Measurements from ENCODE around the gene CREB3.

CREB3 gene

GRCh38 chr9:35703906-35704672 lies 28.4 kb upstream of the CREB3 start:
- no peak for DNase-seq

GRCh38 chr9:35705372-35705771 lies 27.1 kb upstream of the CREB3 start:
- DNase-seq: no peak

- DNase-seq: no peak
These were observed 26.5 kb upstream of the CREB3 start for GRCh38 chr9:35705836-35706430.

- DNase-seq: no peak
These were observed 25.5 kb upstream of the CREB3 start for GRCh38 chr9:35706951-35707350.

- DNase-seq: no peak
These were observed 24.3 kb upstream of the CREB3 start for GRCh38 chr9:35708146-35708545.

- DNase-seq: no peak
These were observed 21.5 kb upstream of the CREB3 start for GRCh38 chr9:35710818-35711500.

GRCh38 chr9:35711501-35712428 lies 20.7 kb upstream of the CREB3 start:
- no peak for DNase-seq

GRCh38 chr9:35712762-35713400 lies 19.6 kb upstream of the CREB3 start:
- DNase-seq: no peak

GRCh38 chr9:35713578-35713977 lies 18.9 kb upstream of the CREB3 start:
- DNase-seq: no peak

GRCh38 chr9:35714123-35714522 lies 18.3 kb upstream of the CREB3 start:
- DNase-seq: no peak

- DNase-seq: no peak
These were observed 17.8 kb upstream of the CREB3 start for GRCh38 chr9:35714579-35715252.

- DNase-seq: no peak
These were observed 16.2 kb upstream of the CREB3 start for GRCh38 chr9:35716230-35716629.

GRCh38 chr9:35717132-35717870 lies 15.2 kb upstream of the CREB3 start:
- DNase-seq: no peak

- DNase-seq: no peak
These were observed 13.6 kb upstream of the CREB3 start for GRCh38 chr9:35718721-35719511.

- no peak for DNase-seq
These were observed 12.9 kb upstream of the CREB3 start for GRCh38 chr9:35719546-35719945.

- DNase-seq: no peak
These were observed 9.0 kb upstream of the CREB3 start for GRCh38 chr9:35723426-35723825.

GRCh38 chr9:35723908-35724307 lies 8.6 kb upstream of the CREB3 start:
- DNase-seq: no peak

GRCh38 chr9:35725362-35725761 lies 7.1 kb upstream of the CREB3 start:
- DNase-seq: no peak

GRCh38 chr9:35726931-35727330 lies 5.5 kb upstream of the CREB3 start:
- no peak for DNase-seq

GRCh38 chr9:35727676-35728040 lies 4.8 kb upstream of the CREB3 start:
- DNase-seq: no peak

Data from femur (tissue), 1 donor.